Trophoblast cell (in vitro differentiated cells and primary cell): ENCODE data around the gene HES1.

Experiments
- DNase-seq, 2 donors: peaks; one replicate each; pipeline ENCODE4 v3.0.0-alpha.2; 2016
- H2AFZ ChIP-seq: 2 replicates; pipeline ENCODE4 v1.6.1; 2013; ENCODE audit warnings: low read length, moderate library complexity, mild to moderate bottlenecking; ENCODE audit not compliant: insufficient read depth, poor library complexity
- H2AK5ac ChIP-seq: 2 replicates; pipeline ENCODE4 v1.6.1; 2013; ENCODE audit warnings: mild to moderate bottlenecking, low read length
- H2BK120ac ChIP-seq: 2 replicates; pipeline ENCODE4 v1.6.1; 2013; ENCODE audit warnings: low read length, mild to moderate bottlenecking, moderate library complexity; ENCODE audit not compliant: insufficient read depth, poor library complexity
- H2BK12ac ChIP-seq: 2 replicates; pipeline ENCODE4 v1.6.1; 2013; ENCODE audit warnings: mild to moderate bottlenecking, low read length, moderate library complexity
- H2BK5ac ChIP-seq: 2 replicates; pipeline ENCODE4 v1.6.1; 2013; ENCODE audit warnings: low read length, low read depth, moderate library complexity, mild to moderate bottlenecking; ENCODE audit not compliant: poor library complexity
- H3K14ac ChIP-seq: 2 replicates; pipeline ENCODE4 v1.6.1; 2013; ENCODE audit warnings: mild to moderate bottlenecking, low read length
- H3K18ac ChIP-seq: 2 replicates; pipeline ENCODE4 v1.6.1; 2013; ENCODE audit warnings: mild to moderate bottlenecking, low read length
- H3K23ac ChIP-seq: 2 replicates; pipeline ENCODE4 v1.6.1; 2013; ENCODE audit warnings: low read length
- H3K27ac ChIP-seq: 2 replicates; pipeline ENCODE4 v1.5.1; 2013; ENCODE audit warnings: low read depth, mild to moderate bottlenecking, inconsistent platforms, low read length, moderate library complexity
- H3K27me3 ChIP-seq: 2 replicates; pipeline ENCODE4 v1.6.1; 2013; ENCODE audit warnings: inconsistent platforms, mild to moderate bottlenecking, low read length, moderate library complexity; ENCODE audit not compliant: insufficient read depth
- H3K36me3 ChIP-seq, 2 experiments: 1 replicate in 1 of 2; 2 replicates in 1 of 2; pipeline ENCODE4 v1.6.1; 2013; ENCODE audit warnings: low read length in 2 of 2, mild to moderate bottlenecking in 2 of 2, moderate library complexity in 1 of 2; ENCODE audit not compliant: insufficient read depth in 2 of 2, control insufficient read depth in 1 of 2
- H3K4ac ChIP-seq: 2 replicates; pipeline ENCODE4 v1.6.1; 2013; ENCODE audit warnings: low read depth, mild to moderate bottlenecking, low read length, moderate library complexity
- H3K4me1 ChIP-seq, 2 experiments: 1 replicate in 1 of 2; 2 replicates in 1 of 2; pipeline ENCODE4 v1.6.1; 2013; ENCODE audit warnings: low read length in 2 of 2, mild to moderate bottlenecking in 2 of 2, moderate library complexity in 1 of 2; ENCODE audit not compliant: insufficient read depth in 2 of 2, control insufficient read depth in 1 of 2
- H3K4me2 ChIP-seq: 2 replicates; pipeline ENCODE4 v1.6.1; 2013; ENCODE audit warnings: inconsistent platforms, mild to moderate bottlenecking, low read length, moderate library complexity
- H3K4me3 ChIP-seq: 2 replicates; pipeline ENCODE4 v1.5.1; 2013; ENCODE audit warnings: mild to moderate bottlenecking, low read depth, low read length, inconsistent platforms
- H3K79me1 ChIP-seq: one replicate; pipeline ENCODE4 v1.6.1; 2013; ENCODE audit warnings: low read length
- H3K79me2 ChIP-seq: 2 replicates; pipeline ENCODE4 v1.6.1; 2013; ENCODE audit warnings: low read length, mild to moderate bottlenecking; ENCODE audit not compliant: control insufficient read depth, insufficient read depth, poor library complexity
- H3K9ac ChIP-seq: 2 replicates; pipeline ENCODE4 v1.6.1; 2013; ENCODE audit warnings: mild to moderate bottlenecking, low read length
- H3K9me3 ChIP-seq: 2 replicates; pipeline ENCODE4 v1.6.1; 2013; ENCODE audit warnings: low read depth, mild to moderate bottlenecking, control low read depth, inconsistent platforms, low read length; ENCODE audit not compliant: insufficient read depth
- H4K12ac ChIP-seq: 2 replicates; pipeline ENCODE4 v1.6.1; 2013; ENCODE audit warnings: low read depth, mild to moderate bottlenecking, low read length, moderate library complexity
- H4K8ac ChIP-seq: 2 replicates; pipeline ENCODE4 v1.6.1; 2013; ENCODE audit warnings: low read depth, mild to moderate bottlenecking, low read length, moderate library complexity
- H4K91ac ChIP-seq: one replicate; pipeline ENCODE4 v1.6.1; 2013; ENCODE audit warnings: low read depth, mild to moderate bottlenecking, low read length, moderate library complexity
- WGBS: extraction: QIAGEN DNeasy Blood & Tissue Kit; methylation state at CpG from one replicate; pipeline ENCODE4 v1.1.7; 2013; ENCODE audit warnings: missing lambda C conversion rate; ENCODE audit not compliant: insufficient read length, insufficient coverage; ENCODE audit errors: extremely low coverage; 5-methylcytosine and 5-hydroxymethylcytosine counted together

HES1 gene

GRCh38 chr3:194176274-194176991 is 40.5 kb downstream of the HES1 start:
- H2AK5ac ChIP-seq: no peak overlapping the region
- no peak overlapping the region for H3K4ac ChIP-seq
- no peak overlapping the region for H3K9ac ChIP-seq
- H3K23ac ChIP-seq: no peak overlapping the region
- no peaks in the 10 kb centered on the region for H3K27me3 ChIP-seq
- H3K79me1 ChIP-seq: no peaks in the 10 kb centered on the region
- H3K36me3 ChIP-seq: no peaks in the 10 kb centered on the region
- DNase-seq: no peak
- H3K27ac ChIP-seq: no peak overlapping the region
- no peaks in the 10 kb centered on the region for H3K9me3 ChIP-seq
- H2BK120ac ChIP-seq: no peak overlapping the region
- WGBS: no CpG with 5 or more reads among the region's 18 CpGs
- no peaks in the 10 kb centered on the region for H3K79me2 ChIP-seq
- H4K12ac ChIP-seq: no peak overlapping the region
- no peak overlapping the region for H2BK5ac ChIP-seq
- H3K18ac ChIP-seq: no peak overlapping the region
- H4K8ac ChIP-seq: no peak overlapping the region
- no peak overlapping the region for H2AFZ ChIP-seq
- H3K4me3 ChIP-seq: no peak overlapping the region
- no peak overlapping the region for H2BK12ac ChIP-seq
- H3K4me1 ChIP-seq: no peaks in the 10 kb centered on the region
- no peak overlapping the region for H3K14ac ChIP-seq
- no peak overlapping the region for H4K91ac ChIP-seq
- no peak overlapping the region for H3K4me2 ChIP-seq

- Histone ChIP-seq H2BK5ac (no peak overlapping the region), H3K4ac (no peak overlapping the region), H2BK120ac (no peak overlapping the region), H3K18ac (no peak overlapping the region), H3K23ac (no peak overlapping the region), H2AFZ (no peak overlapping the region), H3K79me2 (no peaks in the 10 kb centered on the region), H3K27ac (no peak overlapping the region), H2BK12ac (no peak overlapping the region), H4K12ac (no peak overlapping the region), H4K8ac (no peak overlapping the region), H3K79me1 (no peaks in the 10 kb centered on the region), H3K14ac (no peak overlapping the region), H3K36me3 (no peaks in the 10 kb centered on the region), H3K4me1 (no peaks in the 10 kb centered on the region), H2AK5ac (no peak overlapping the region), H3K9me3 (no peaks in the 10 kb centered on the region), H3K4me2 (no peak overlapping the region), H3K9ac (no peak overlapping the region), H4K91ac (no peak overlapping the region), H3K4me3 (no peak overlapping the region), H3K27me3 (no peaks in the 10 kb centered on the region)
- no peak for DNase-seq
- no CpG with 5 or more reads among the region's 5 CpGs for WGBS
Measured at GRCh38 chr3:194177141-194177540, 41.2 kb downstream of the HES1 start.

DNA sequence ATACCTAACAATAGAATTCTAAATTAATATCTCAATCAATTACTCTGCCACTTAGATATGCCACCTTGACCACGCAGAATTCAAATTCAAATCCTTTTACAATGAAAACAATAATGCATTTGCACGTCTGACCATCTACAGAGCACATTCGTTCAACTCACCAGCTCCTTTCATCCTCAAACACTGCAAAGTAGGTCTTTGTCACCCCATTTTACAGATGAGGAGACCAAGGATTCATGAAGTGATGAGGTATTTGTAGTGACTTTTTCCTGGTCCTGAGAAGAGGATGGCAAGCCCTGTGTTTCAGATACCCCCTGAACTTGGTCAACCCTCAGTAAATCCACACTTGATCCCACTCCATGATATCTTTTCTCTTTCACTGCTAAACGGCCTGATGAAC is 42.2 kb downstream of the HES1 start:
- no peaks in the 10 kb centered on the region for H3K27me3 ChIP-seq
- H3K4ac ChIP-seq: no peak overlapping the region
- H2BK12ac ChIP-seq: no peak overlapping the region
- no peak overlapping the region for H2AK5ac ChIP-seq
- H4K91ac ChIP-seq: no peak overlapping the region
- H2BK120ac ChIP-seq: no peak overlapping the region
- no peak overlapping the region for H3K4me2 ChIP-seq
- H3K23ac ChIP-seq: no peak overlapping the region
- H4K8ac ChIP-seq: no peak overlapping the region
- H3K27ac ChIP-seq: no peak overlapping the region
- H3K14ac ChIP-seq: no peak overlapping the region
- H3K18ac ChIP-seq: no peak overlapping the region
- H3K36me3 ChIP-seq: no peaks in the 10 kb centered on the region
- WGBS: 100% methylated on average over 1 of the region's 4 CpGs
- no peak overlapping the region for H3K4me3 ChIP-seq
- no peaks in the 10 kb centered on the region for H3K9me3 ChIP-seq
- H2BK5ac ChIP-seq: no peak overlapping the region
- no peaks in the 10 kb centered on the region for H3K4me1 ChIP-seq
- no peaks in the 10 kb centered on the region for H3K79me1 ChIP-seq
- no peaks in the 10 kb centered on the region for H3K79me2 ChIP-seq
- no peak overlapping the region for H4K12ac ChIP-seq
- H2AFZ ChIP-seq: no peak overlapping the region
- no peak for DNase-seq
- H3K9ac ChIP-seq: no peak overlapping the region

- Histone ChIP-seq H3K9ac (no peak overlapping the region), H4K8ac (no peak overlapping the region), H3K79me2 (no peaks in the 10 kb centered on the region), H2BK5ac (no peak overlapping the region), H3K4me2 (no peak overlapping the region), H4K91ac (no peak overlapping the region), H2AK5ac (no peak overlapping the region), H3K79me1 (no peaks in the 10 kb centered on the region), H2AFZ (no peak overlapping the region), H3K4me3 (no peak overlapping the region), H2BK120ac (no peak overlapping the region), H3K36me3 (no peaks in the 10 kb centered on the region), H3K4ac (no peak overlapping the region), H3K18ac (no peak overlapping the region), H3K23ac (no peak overlapping the region), H3K14ac (no peak overlapping the region), H3K4me1 (no peaks in the 10 kb centered on the region), H2BK12ac (no peak overlapping the region), H3K9me3 (no peaks in the 10 kb centered on the region), H3K27ac (no peak overlapping the region), H4K12ac (no peak overlapping the region), H3K27me3 (no peaks in the 10 kb centered on the region)
- no peak for DNase-seq
- no CpG with 5 or more reads among the region's 6 CpGs for WGBS
Measured at GRCh38 chr3:194178669-194179068, 42.7 kb downstream of the HES1 start.
